Measurements from ENCODE around the gene ZNF76. TPM values are rescaled to one million over a fixed set of nuclear protein-coding genes. Genes with fewer than 3 reads are reported as not detected.
A peak's percentile ranks its signal among the peaks of the same experiment; 100 is the strongest.

ZNF76 gene
- total and polyA plus RNA-seq, 2 of the 13 experiments (the other 11 are each of a cell fraction or from before 2014, with no cell fraction given) = 13.2 to 26.4 TPM

- TF ChIP-seq TP53 (CRISPR knock-in tag; conservative IDR thresholded peaks at IDR 0.05) = peak; percentile 17; the same call in 1 of the 2 replicates
- no peak for TF ChIP-seq XBP1 (CRISPR knock-in tag; IDR thresholded peaks at IDR 0.05)
- TF ChIP-seq FOXP1 (IDR thresholded peaks at IDR 0.05) = no peak
- no peak for TF ChIP-seq FOXP1 (CRISPR knock-in tag; IDR thresholded peaks at IDR 0.05)
- peak; percentile 69; the same call in 1 of the 2 replicates for TF ChIP-seq ZNF205 (CRISPR knock-in tag; IDR thresholded peaks at IDR 0.05)
- TF ChIP-seq SRSF1 (optimal IDR thresholded peaks at IDR 0.05; ENCODE audit: low read depth, low read length) = no peak
- TF ChIP-seq JDP2 (CRISPR knock-in tag; IDR thresholded peaks at IDR 0.05; ENCODE audit: borderline replicate concordance) = no peak
- no peak for TF ChIP-seq MLX (CRISPR knock-in tag; IDR thresholded peaks at IDR 0.05)
- 0 out of 2 replicates have a peak, but pooled peaks have one; percentile 22 for TF ChIP-seq ZNF44 (CRISPR knock-in tag; IDR thresholded peaks at IDR 0.05)
- TF ChIP-seq DPF2 (CRISPR knock-in tag; IDR thresholded peaks at IDR 0.05; ENCODE audit: borderline replicate concordance, low read depth) = no peak
- peak; percentile 92 for TF ChIP-seq KDM3A (CRISPR knock-in tag; IDR thresholded peaks at IDR 0.05; ENCODE audit: low read depth)
- TF ChIP-seq, protein P1, sequence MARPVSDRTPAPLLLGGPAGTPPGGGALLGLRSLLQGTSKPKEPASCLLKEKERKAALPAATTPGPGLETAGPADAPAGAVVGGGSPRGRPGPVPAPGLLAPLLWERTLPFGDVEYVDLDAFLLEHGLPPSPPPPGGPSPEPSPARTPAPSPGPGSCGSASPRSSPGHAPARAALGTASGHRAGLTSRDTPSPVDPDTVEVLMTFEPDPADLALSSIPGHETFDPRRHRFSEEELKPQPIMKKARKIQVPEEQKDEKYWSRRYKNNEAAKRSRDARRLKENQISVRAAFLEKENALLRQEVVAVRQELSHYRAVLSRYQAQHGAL (CRISPR knock-in tag; IDR thresholded peaks at IDR 0.05; ENCODE audit: not compliant biosample characterization) = peak; percentile 72
- no peak for TF ChIP-seq SMARCC2 (IDR thresholded peaks at IDR 0.05)
- TF ChIP-seq ZNF558 (CRISPR knock-in tag; IDR thresholded peaks at IDR 0.05; ENCODE audit: borderline replicate concordance) = peak; percentile 18; the same call in 1 of the 2 replicates
- TF ChIP-seq TFE3 (CRISPR knock-in tag; IDR thresholded peaks at IDR 0.05) = peak; percentile 37; the same call in 1 of the 2 replicates
- 0 out of 2 replicates have a peak, but pooled peaks have one; percentile 14 for TF ChIP-seq ZNF549 (CRISPR knock-in tag; IDR thresholded peaks at IDR 0.05)
- TF ChIP-seq ZNF674 (CRISPR knock-in tag; IDR thresholded peaks at IDR 0.05; ENCODE audit: low read depth) = no peak
- TF ChIP-seq SMC3 (IDR thresholded peaks at IDR 0.05; ENCODE audit: low read length) = no peak
- TF ChIP-seq, protein P2, sequence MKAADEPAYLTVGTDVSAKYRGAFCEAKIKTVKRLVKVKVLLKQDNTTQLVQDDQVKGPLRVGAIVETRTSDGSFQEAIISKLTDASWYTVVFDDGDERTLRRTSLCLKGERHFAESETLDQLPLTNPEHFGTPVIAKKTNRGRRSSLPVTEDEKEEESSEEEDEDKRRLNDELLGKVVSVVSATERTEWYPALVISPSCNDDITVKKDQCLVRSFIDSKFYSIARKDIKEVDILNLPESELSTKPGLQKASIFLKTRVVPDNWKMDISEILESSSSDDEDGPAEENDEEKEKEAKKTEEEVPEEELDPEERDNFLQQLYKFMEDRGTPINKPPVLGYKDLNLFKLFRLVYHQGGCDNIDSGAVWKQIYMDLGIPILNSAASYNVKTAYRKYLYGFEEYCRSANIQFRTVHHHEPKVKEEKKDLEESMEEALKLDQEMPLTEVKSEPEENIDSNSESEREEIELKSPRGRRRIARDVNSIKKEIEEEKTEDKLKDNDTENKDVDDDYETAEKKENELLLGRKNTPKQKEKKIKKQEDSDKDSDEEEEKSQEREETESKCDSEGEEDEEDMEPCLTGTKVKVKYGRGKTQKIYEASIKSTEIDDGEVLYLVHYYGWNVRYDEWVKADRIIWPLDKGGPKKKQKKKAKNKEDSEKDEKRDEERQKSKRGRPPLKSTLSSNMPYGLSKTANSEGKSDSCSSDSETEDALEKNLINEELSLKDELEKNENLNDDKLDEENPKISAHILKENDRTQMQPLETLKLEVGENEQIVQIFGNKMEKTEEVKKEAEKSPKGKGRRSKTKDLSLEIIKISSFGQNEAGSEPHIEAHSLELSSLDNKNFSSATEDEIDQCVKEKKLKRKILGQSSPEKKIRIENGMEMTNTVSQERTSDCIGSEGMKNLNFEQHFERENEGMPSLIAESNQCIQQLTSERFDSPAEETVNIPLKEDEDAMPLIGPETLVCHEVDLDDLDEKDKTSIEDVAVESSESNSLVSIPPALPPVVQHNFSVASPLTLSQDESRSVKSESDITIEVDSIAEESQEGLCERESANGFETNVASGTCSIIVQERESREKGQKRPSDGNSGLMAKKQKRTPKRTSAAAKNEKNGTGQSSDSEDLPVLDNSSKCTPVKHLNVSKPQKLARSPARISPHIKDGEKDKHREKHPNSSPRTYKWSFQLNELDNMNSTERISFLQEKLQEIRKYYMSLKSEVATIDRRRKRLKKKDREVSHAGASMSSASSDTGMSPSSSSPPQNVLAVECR (CRISPR knock-in tag; IDR thresholded peaks at IDR 0.05; ENCODE audit: borderline replicate concordance) = peak; percentile 94
- no peak for TF ChIP-seq ARNT (IDR thresholded peaks at IDR 0.05)
- 0 out of 2 replicates have a peak, but pooled peaks have one; percentile 24 for TF ChIP-seq ZNF235 (CRISPR knock-in tag; IDR thresholded peaks at IDR 0.05; ENCODE audit: borderline replicate concordance)
- peak; percentile 98 for TF ChIP-seq MTF2 (CRISPR knock-in tag; IDR thresholded peaks at IDR 0.05; ENCODE audit: borderline replicate concordance)
- peak; percentile 80 for TF ChIP-seq ZMYM4 (CRISPR knock-in tag; IDR thresholded peaks at IDR 0.05)
- TF ChIP-seq CBX1 (IDR thresholded peaks at IDR 0.05; ENCODE audit: low read depth) = no peak
Measured at GRCh38 chr6:35318196-35319171, 58.9 kb downstream of the ZNF76 start (continued).
